Stimulated activated CD4-positive, alpha-beta T cell treated with anti-CD3 and anti-CD28 coated beads, Interleukin-1b, Interleukin-23, amount 100 ng/mL, for 4 hours (primary cell): ENCODE data around the gene DLGAP4.
"Not testable (repeated sequence)": the region's sequence is repeated elsewhere in the genome, so short reads cannot be mapped to it uniquely, and the experiment has no call there.

Source experiments
- DNase-seq, 2 donors: peaks; one replicate each; pipeline ENCODE4 v3.0.0-alpha.2; 2020; ENCODE audit warnings: low read depth in 2 of 2

Gene DLGAP4

DNA sequence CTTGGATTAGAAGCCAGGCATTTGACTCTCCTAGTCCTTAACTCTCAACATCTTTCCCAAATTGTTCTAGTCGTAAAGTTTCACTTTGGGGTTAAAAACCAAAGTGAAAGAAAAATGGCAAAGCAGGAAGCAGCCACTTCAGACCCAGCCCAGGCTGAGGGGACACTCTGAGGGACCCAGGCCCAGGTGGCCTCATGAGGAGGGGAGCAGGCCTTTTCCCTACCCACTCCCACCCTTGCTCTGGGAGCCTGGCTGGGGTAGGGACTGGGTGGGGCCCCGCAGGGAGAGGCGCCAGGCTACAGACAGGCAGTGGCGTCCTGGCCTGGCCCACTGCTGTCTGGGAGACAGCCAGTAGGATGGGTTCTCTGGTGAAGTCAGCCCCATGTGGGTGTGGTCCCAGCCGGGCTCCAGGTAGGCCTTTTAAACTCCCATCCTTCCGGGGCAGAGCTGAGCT is 166.5 kb downstream of the DLGAP4 start:
- no peak for DNase-seq

GRCh38 chr20:36473164-36473563 is 167.0 kb downstream of the DLGAP4 start:
- no peak for DNase-seq

DNA sequence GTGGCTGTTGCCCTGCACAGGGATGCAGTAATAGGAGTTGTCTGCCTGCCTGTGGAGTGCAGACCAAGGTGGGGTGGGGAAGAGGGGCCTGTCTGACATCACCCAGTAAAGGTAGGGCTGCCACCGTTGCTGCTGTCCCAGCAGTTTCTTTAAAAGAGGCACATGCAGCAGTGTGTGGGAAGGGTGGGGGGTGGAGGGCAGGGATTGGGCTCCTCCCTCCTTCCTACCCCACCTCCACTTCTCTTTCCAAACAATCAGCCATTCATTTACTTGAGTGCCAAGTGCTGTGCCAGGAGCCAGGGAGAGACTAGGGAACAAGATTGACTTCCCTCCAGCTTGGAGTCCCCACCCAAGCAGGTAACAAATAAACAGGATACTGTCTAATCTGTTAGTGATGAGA is 168.4 kb downstream of the DLGAP4 start:
- no peak for DNase-seq

DNA sequence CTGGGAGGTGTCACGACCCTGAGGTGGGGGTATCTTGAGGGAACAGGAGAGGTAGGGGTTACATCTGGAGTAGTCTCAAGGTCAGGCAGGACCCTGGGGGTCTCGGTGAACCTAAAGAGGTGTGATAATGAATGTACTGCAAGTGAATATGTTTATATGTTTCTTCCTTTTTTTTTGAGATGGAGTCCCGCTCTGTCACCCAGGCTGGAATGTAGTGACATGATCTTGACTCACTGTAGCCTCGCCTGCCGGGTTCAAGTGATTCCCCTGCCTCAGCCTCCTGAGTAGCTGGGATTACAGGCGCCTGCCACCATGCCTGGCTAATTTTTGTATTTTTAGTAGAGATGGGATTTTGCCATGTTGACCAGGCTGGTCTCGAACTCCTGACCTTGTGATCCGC is 168.9 kb downstream of the DLGAP4 start:
- DNase-seq: not testable (repeated sequence)

DNA sequence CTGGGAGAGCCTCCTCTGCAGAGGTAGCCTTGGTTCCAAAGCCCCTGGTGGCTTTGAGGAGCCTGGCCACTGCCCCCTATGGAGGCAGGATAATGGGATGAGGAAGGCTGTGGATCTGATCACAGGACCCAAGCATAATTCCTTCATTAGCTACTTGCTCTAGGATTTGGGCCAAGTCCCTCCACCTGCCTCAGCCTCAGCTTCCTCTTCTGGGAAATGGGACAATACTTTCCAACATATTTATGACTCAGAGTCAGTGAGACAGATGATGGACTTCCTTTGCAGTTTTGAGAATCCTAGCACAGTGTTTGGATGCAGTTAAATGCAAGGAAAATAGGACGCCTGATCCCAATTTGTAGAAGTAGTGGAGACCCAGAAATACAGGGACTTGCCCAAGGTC is 171.3 kb downstream of the DLGAP4 start:
- no peak for DNase-seq

DNA sequence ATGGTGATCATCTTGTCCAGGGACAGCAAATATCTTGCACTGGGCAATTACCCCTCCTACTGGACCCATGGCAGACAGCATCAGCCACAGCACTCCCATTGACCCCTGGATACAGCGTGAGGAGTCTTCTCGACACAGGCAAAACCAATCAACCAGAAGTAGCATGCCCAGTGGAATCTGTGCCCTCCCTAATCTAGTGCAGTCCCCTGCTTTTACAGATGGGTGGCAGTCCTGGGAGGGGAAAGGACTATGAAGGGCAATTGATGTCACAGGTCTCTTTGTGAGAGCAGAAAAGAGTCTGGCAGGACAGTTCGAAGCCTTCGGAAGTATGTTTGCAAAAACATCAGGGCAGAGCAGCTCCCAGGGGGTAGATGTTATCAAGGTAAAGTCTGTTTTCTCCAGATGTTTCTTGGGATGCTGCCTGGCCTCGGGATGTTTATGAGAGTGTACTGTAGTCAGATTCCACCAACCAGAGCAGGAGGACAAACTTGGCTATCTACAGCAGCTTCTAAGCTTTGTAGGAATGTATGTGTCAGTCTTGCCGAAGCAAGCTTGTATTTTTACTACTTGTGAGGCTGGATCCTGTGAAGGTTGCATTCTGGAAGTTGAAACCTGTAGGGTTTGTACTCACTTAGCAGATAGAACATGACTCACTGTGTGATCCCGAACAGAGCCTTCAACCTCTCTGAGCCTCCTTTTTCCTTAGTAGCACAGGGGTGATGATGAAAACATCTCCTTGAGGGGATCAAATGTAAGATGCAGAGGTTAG is 172.2 kb downstream of the DLGAP4 start:
- DNase-seq: no peak

GRCh38 chr20:36479938-36480337 is 173.8 kb downstream of the DLGAP4 start:
- DNase-seq: no peak

DNA sequence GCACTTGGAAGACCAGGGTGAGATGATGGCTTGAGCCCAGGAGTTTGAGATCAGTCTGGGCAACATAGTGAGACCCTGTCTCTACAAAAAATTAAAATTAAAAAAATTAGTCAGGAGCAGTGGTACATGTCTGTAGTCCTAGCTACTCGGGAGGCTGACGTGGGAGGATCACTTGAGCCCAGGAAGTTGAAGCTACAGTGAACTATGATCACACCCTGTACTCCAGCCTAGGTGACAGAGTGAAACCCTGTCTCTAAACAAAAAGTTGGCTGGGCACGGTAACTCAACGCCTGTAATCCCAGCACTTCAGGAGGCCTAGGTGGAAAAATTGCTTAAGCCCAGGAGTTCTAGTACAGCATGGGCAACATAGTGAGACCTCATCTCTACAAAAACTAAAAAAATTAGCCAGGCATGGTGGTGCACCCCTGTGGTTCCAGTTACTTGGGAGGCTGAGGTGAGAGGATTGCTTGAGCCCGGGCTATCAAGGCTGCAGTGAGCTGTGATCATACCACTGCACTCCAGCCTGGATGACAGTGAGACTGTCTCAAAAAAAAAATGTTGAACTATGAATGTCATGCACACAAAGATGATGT is 174.4 kb downstream of the DLGAP4 start:
- DNase-seq: no peak

- no peak for DNase-seq
Observed at GRCh38 chr20:36481380-36482043, 175.4 kb downstream of the DLGAP4 start.

DNA sequence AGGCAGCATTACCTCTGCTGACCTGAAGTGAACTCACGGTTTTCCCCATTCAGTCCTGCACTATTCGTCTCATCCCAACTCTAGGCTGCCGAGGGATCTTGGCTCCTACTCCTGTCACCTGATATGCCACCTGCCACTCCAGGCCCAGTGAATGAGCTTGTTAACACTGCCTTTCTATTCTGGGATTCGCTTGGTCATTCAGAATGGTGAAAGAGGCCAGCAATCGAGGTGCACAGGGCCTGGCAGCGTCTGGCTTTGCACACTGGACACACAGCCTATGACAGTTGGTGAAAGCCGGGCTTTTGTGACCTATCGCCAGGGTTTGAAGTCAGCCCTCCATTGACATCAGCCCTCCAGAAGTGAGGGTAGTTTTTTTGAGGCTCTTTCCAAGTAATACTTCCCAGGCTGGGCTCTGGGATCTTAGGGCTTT is 175.9 kb downstream of the DLGAP4 start:
- no peak for DNase-seq

- no peak for DNase-seq
Observed at GRCh38 chr20:36483209-36483918, 177.2 kb downstream of the DLGAP4 start.

DNA sequence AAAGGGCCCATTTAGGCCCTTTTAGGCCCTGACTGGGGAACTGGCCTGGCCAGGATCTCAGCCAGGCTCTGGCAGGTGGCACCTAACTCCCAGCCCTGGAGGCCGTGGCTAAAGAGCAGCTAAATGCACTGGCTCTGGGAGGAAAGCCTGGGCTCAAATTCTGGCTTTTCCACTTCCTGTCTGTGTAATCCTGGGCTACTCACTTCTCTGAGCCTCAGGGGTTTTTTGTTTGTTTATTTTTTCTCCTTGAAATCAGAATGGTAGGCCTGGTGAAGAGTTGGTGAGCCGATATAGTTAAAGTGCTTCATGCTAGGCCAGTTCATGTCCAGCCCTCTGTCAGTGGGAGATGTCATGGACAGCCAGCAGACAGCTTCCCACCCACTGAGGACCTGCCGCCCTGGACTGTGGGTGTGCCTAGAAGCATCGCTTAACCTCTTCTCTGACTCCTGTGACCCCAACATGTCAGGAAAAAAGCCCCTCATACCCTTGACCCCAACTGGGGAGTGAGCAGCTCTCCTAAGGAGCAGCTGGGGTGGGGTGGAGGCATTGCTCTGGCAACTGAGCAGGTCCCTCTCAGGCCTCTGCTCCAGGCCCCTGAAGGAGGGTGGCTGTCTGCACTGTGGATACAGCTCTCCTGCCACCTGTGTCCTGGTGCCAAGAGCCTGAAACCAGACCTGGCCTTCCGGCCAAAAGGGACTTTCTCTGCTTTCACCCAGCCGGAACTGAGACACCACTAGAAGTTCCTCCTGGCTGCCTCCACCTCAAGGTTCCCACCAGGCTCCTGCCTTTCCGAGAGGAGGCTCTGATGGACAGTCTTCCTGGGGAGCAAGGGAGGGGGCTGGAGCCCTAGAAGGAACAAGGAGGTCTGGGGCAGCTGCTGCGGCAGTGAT is 178.0 kb downstream of the DLGAP4 start:
- DNase-seq: no peak

DNA sequence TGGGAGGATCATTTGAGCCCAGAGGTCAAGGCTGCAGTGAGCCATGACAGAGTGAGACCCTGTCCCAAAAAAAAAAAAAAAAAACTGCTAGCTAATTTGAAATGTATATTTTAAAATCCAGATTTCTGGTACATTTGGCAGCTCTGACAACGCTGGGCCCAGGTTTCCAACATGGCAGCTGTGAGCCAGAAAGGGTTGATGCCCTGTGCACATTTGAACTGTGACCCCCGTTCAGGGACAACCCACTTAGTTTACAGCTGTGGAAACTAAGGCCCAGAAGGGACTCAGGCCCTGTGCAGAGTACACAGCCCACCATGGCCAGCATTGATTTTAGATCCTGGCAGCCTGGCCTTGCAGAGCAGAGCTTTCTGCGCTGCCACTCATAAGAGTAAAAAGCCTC is 179.1 kb downstream of the DLGAP4 start:
- no peak for DNase-seq

DNA sequence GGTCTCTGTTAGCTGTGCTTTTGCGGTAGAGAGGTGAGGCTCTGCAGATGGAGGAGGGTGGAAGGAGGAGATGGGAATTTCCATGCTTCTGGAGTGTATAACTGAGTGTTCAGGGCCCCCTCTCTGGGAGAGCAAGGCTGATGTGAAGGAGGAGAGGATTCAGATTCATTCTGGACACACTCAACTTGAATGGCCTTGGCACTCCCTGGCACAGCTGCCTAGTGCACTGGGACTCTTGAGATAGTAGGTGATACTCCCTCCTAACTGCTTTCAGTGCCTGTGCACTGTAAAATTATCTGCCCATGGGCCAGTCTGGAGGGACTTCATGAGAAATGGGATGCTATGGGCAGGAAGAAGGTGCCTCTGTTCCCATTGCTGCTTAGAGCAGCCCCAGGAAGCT is 180.9 kb downstream of the DLGAP4 start:
- no peak for DNase-seq

GRCh38 chr20:36490191-36490590 is 184.1 kb downstream of the DLGAP4 start:
- no peak for DNase-seq

GRCh38 chr20:36491901-36492617 is 185.9 kb downstream of the DLGAP4 start:
- DNase-seq: peak; percentile 23 to 34

DNA sequence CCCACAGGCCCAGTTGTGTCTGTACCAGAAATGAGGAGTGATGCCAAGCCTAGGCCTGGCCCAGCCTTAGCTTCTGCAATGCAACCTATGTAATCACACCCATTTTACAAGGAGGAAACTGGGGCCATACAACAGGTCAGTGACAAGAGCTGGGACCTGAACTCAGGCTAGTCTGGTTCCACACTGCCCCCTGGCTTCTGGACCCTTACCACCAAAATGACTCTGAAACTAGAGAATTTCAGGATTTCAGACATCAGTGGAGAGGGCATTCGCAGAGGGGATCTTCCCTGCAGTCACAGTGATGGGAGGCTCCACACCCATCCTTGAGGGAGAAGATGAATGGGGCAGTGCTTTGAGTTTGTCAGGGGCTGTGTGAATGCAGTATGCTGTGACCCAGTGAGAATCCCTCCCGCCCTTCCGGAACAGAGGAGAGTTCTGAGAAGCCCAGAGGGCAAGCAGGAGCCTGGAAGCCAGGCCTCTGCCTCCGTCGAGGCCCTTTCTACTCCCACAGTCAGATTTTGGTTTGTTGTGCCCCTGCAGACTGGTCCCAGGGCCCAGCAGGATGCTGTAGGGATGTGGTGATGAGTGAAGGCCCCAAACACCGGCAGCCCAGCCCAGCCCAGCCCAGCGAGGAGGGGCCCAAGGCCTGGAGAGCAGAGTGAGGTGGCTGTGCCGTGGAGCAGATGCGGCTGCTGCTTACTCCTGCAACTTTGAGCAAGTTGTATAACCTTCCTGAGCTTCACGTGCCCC is 187.1 kb downstream of the DLGAP4 start:
- no peak for DNase-seq

DNA sequence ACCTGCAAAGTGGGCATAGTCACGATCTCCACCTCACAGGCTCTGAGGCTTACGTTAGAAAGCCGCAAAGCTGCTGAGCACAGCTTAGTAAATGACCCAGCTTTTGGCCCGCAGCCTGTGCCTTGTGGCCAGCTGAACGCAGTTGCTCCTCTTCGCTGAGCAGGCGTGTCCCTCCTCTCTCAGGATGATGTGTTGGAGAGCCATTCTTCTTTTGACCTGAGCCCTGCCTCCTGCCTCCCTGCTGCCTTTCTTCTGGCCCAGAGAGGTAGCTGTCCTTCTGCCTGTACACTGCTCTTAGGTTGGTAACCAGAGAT is 187.6 kb downstream of the DLGAP4 start:
- DNase-seq: no peak

DNA sequence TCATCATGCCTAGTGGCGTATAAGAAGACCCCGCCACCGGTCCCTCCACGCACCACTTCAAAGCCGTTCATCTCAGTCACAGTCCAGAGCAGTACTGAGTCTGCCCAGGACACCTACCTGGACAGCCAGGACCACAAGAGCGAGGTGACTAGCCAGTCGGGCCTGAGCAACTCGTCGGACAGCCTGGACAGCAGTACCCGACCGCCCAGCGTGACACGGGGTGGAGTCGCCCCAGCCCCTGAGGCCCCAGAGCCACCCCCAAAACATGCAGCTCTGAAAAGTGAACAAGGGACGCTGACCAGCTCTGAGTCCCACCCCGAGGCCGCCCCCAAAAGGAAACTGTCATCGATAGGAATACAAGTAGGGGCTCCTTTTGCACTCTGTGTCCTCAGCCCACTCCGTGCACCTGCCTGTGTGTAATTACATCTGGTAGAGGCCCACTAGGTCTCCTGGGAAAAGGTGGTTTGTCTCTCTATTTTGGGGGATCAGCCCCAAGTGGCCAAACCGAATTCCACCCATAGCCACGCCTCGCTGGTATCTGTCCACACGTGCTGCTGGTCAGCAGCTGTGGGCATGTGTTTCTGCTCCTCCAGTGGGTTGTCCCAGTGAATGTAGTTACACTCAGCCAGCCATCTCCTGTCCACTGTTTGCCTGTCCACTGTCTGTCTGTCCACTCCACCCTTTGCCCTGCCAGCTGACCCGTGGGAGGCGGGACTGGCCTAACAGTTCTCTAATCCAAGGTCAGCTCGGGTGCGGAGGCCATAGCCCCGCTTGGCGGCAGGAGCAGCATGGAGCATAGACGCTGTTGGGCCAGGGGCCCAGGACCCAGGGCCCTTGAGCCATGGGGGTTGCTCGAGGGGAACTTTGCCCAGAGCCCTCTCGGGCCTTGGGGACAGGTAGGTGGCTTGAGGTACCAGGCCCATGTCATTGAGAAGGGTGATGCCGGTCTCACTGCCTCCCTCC is 190.8 kb downstream of the DLGAP4 start:
- no peak for DNase-seq
